WTC11 (cell line): ENCODE measurements around the gene HECW1. TPM values are rescaled to one million over a fixed set of nuclear protein-coding genes. Genes with fewer than 3 reads are reported as not detected.
"Not testable (repeated sequence)": the region's sequence is repeated elsewhere in the genome, so short reads cannot be mapped to it uniquely, and the experiment has no call there.

Source experiments
- ATAC-seq: fragments of 200-7000 bp; cut with Tn5 transposase; 2 replicates; pipeline ENCODE4 v1.10.0; 2021; ENCODE audit warnings: mild to moderate bottlenecking, moderate library complexity
- CTCF ChIA-PET: fragments of 300-600 bp; sonication (Branson Sonifier 250); formaldehyde crosslinking; loops from one replicate; lab custom pipeline; 2021; ENCODE audit warnings: antibody characterized with exemption; lab: Charles Lee
- POLR2A ChIA-PET: fragments of 350-600 bp; sonication (Branson Sonifier 250); formaldehyde crosslinking; loops from one replicate; lab custom pipeline; 2021; ENCODE audit warnings: antibody characterized with exemption; lab: Charles Lee
- DNase-seq: peaks from one replicate; pipeline ENCODE4 v3.0.0; 2021; ENCODE audit warnings: low spot score
- H3K27ac Mint-ChIP-seq: 2 replicates; pipeline ENCODE4 v1.8.0; 2021; ENCODE audit warnings: mixed read lengths
- H3K27me3 Mint-ChIP-seq: 2 replicates; pipeline ENCODE4 v1.8.0; 2021; ENCODE audit warnings: low read depth, mild to moderate bottlenecking, moderate library complexity, mixed read lengths
- H3K36me3 Mint-ChIP-seq: 2 replicates; pipeline ENCODE4 v1.8.0; 2021; ENCODE audit warnings: mixed read lengths
- H3K4me1 Mint-ChIP-seq: 2 replicates; pipeline ENCODE4 v1.8.0; 2022; ENCODE audit warnings: mixed read lengths
- H3K4me3 Mint-ChIP-seq: 2 replicates; pipeline ENCODE4 v1.8.0; 2021; ENCODE audit warnings: mild to moderate bottlenecking, moderate library complexity, mixed read lengths
- H3K9me3 Mint-ChIP-seq: 2 replicates; pipeline ENCODE4 v1.8.0; 2021; ENCODE audit warnings: mixed read lengths
- ATF3 ChIP-seq: sonication (generic); formaldehyde crosslinking; conservative IDR thresholded peaks from 2 replicates; pipeline ENCODE4 v1.8.1; 2022; ENCODE audit warnings: mild to moderate bottlenecking, missing genetic modification reagents
- CBFB ChIP-seq: sonication (generic); formaldehyde crosslinking; IDR thresholded peaks from 2 replicates; pipeline ENCODE4 v1.8.1; 2022; ENCODE audit warnings: mild to moderate bottlenecking, low read depth, missing genetic modification reagents
- CTCF ChIP-seq: fragments of 200-600 bp; IDR thresholded peaks from 2 replicates; pipeline ENCODE4 v1.8.0; 2022; ENCODE audit warnings: antibody characterized with exemption
- E2F1 ChIP-seq: sonication (generic); formaldehyde crosslinking; IDR thresholded peaks from 2 replicates; pipeline ENCODE4 v1.8.0; 2022; ENCODE audit warnings: mild to moderate bottlenecking, missing genetic modification reagents
- E2F5 ChIP-seq: sonication (generic); formaldehyde crosslinking; IDR thresholded peaks from 2 replicates; pipeline ENCODE4 v1.8.1; 2022; ENCODE audit warnings: mild to moderate bottlenecking, moderate library complexity, missing genetic modification reagents
- ESRRA ChIP-seq: sonication (generic); formaldehyde crosslinking; IDR thresholded peaks from 2 replicates; pipeline ENCODE4 v1.8.1; 2022; ENCODE audit warnings: mild to moderate bottlenecking, missing genetic modification reagents, borderline replicate concordance
- ETV6 ChIP-seq: sonication (generic); formaldehyde crosslinking; IDR thresholded peaks from 2 replicates; pipeline ENCODE4 v1.8.1; 2022; ENCODE audit warnings: mild to moderate bottlenecking, missing genetic modification reagents
- FOXJ3 ChIP-seq: sonication (generic); formaldehyde crosslinking; IDR thresholded peaks from 2 replicates; pipeline ENCODE4 v1.9.0; 2021; ENCODE audit warnings: missing genetic modification reagents, mild to moderate bottlenecking, borderline replicate concordance
- FOXP1 ChIP-seq: sonication (generic); formaldehyde crosslinking; IDR thresholded peaks from 2 replicates; pipeline ENCODE4 v1.8.0; 2022; ENCODE audit warnings: missing genetic modification reagents, mild to moderate bottlenecking, moderate library complexity, borderline replicate concordance
- GABPB1 ChIP-seq: sonication (generic); formaldehyde crosslinking; IDR thresholded peaks from 2 replicates; pipeline ENCODE4 v1.8.1; 2023; ENCODE audit warnings: mild to moderate bottlenecking, missing genetic modification reagents
- KAT7 ChIP-seq: sonication (generic); formaldehyde crosslinking; IDR thresholded peaks from 2 replicates; pipeline ENCODE4 v1.8.1; 2023; ENCODE audit warnings: missing genetic modification reagents, mild to moderate bottlenecking, borderline replicate concordance
- MYBL2 ChIP-seq: sonication (generic); formaldehyde crosslinking; IDR thresholded peaks from 2 replicates; pipeline ENCODE4 v1.8.1; 2023; ENCODE audit warnings: mild to moderate bottlenecking, moderate library complexity, missing genetic modification reagents
- NFATC4 ChIP-seq: fragments of 250-450 bp; sonication (Bioruptor Pico); IDR thresholded peaks from 2 replicates; pipeline ENCODE4 v1.9.0; 2021; ENCODE audit warnings: mild to moderate bottlenecking
- NFE2L1 ChIP-seq: sonication (generic); formaldehyde crosslinking; IDR thresholded peaks from 2 replicates; pipeline ENCODE4 v1.8.1; 2023; ENCODE audit warnings: missing genetic modification reagents
- NR3C1 ChIP-seq: sonication (generic); formaldehyde crosslinking; conservative IDR thresholded peaks from 2 replicates; pipeline ENCODE4 v1.8.1; 2023; ENCODE audit warnings: low read depth, mild to moderate bottlenecking, missing genetic modification reagents
- PREB ChIP-seq: sonication (generic); formaldehyde crosslinking; IDR thresholded peaks from 2 replicates; pipeline ENCODE4 v1.8.1; 2022; ENCODE audit warnings: mild to moderate bottlenecking, missing genetic modification reagents, moderate library complexity, borderline replicate concordance
- PRRX2 ChIP-seq: fragments of 250-450 bp; sonication (Bioruptor Pico); IDR thresholded peaks from 2 replicates; pipeline ENCODE4 v1.8.0; 2021; ENCODE audit warnings: mild to moderate bottlenecking
- TEAD4 ChIP-seq: sonication (generic); formaldehyde crosslinking; IDR thresholded peaks from 2 replicates; pipeline ENCODE4 v1.8.0; 2022; ENCODE audit warnings: mild to moderate bottlenecking, missing genetic modification reagents
- TP53 ChIP-seq: sonication (generic); formaldehyde crosslinking; IDR thresholded peaks from 2 replicates; pipeline ENCODE4 v1.8.1; 2023; ENCODE audit warnings: mild to moderate bottlenecking, missing genetic modification reagents
- total RNA-seq: library from RNA; stranded (reverse); gene quantifications from 3 replicates; pipeline ENCODE4 v1.2.3, GENCODE V29; 2021
- TF ChIP-seq, protein P1 (sequence below): fragments of 250-450 bp; sonication (Bioruptor Pico); IDR thresholded peaks from 2 replicates; pipeline ENCODE4 v1.8.0; 2021; ENCODE audit warnings: mild to moderate bottlenecking

HECW1 gene
- total RNA-seq, 1 experiment from 2014 or later = 6.1 TPM

- TF ChIP-seq MYBL2 = 0 out of 2 replicates have a peak, but pooled peaks have one; percentile 13
- peak; percentile 70; the same call in 1 of the 2 replicates for TF ChIP-seq FOXP1 (CRISPR knock-in tag)
- no peak for TF ChIP-seq E2F1
- peak; percentile 4; the same call in 1 of the 2 replicates for TF ChIP-seq E2F5 (CRISPR knock-in tag)
- TF ChIP-seq, all 79 proteins: peak for 10
Observed at GRCh38 chr7:43583424-43584194, 471.2 kb downstream of the HECW1 start (continued).

- Mint-ChIP-seq H3K27ac (no peak overlapping the region; the same call in 1 of the 2 replicates), H3K4me1 (peaks cover 36% of the 10 kb centered on the region), H3K27me3 (peaks cover 8% of the 10 kb centered on the region), H3K36me3 (peaks cover 3% of the 10 kb centered on the region; the same call in 1 of the 2 replicates), H3K9me3 (peaks cover 5% of the 10 kb centered on the region), H3K4me3 (peak overlapping the region; percentile 85)
- ATAC-seq (no peak), DNase-seq (no peak)
- CTCF ChIA-PET = interaction anchor here (0.6 to 4.2 kb wide), 5 partner anchors 76 to 254 kb away, joined by 3 to 85 read pairs (median 4); no protein-coding TSS in a partner anchor
- POLR2A ChIA-PET = no interaction called here
- TF ChIP-seq ESRRA (CRISPR knock-in tag) = no peak
- no peak for TF ChIP-seq CBFB
- TF ChIP-seq E2F1 = no peak
- no peak for TF ChIP-seq FOXJ3
- TF ChIP-seq NFATC4 = no peak
- TF ChIP-seq GABPB1 (CRISPR knock-in tag) = no peak
- no peak for TF ChIP-seq KAT7 (CRISPR knock-in tag)
- TF ChIP-seq PREB (CRISPR knock-in tag) = no peak
- no peak for TF ChIP-seq ATF3 (CRISPR knock-in tag)
- TF ChIP-seq NFE2L1 (CRISPR knock-in tag) = no peak
- TF ChIP-seq, protein P1, sequence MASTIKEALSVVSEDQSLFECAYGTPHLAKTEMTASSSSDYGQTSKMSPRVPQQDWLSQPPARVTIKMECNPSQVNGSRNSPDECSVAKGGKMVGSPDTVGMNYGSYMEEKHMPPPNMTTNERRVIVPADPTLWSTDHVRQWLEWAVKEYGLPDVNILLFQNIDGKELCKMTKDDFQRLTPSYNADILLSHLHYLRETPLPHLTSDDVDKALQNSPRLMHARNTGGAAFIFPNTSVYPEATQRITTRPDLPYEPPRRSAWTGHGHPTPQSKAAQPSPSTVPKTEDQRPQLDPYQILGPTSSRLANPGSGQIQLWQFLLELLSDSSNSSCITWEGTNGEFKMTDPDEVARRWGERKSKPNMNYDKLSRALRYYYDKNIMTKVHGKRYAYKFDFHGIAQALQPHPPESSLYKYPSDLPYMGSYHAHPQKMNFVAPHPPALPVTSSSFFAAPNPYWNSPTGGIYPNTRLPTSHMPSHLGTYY (CRISPR knock-in tag) = no peak
- TF ChIP-seq ETV6 (CRISPR knock-in tag) = no peak
- no peak for TF ChIP-seq CTCF
- no peak for TF ChIP-seq TEAD4 (CRISPR knock-in tag)
- no peak for TF ChIP-seq NR3C1 (CRISPR knock-in tag)
- no peak for TF ChIP-seq PRRX2
- TF ChIP-seq TP53 (CRISPR knock-in tag) = no peak
Observed at GRCh38 chr7:43584195-43584586, 471.7 kb downstream of the HECW1 start.

- ChIA-PET POLR2A (interaction anchor here (0.6 kb wide), 2 partner anchors 95 to 266 kb away, joined by 5 to 7 read pairs; no protein-coding TSS in a partner anchor), CTCF (interaction anchor here (0.6 to 2.1 kb wide), 4 partner anchors 75 to 136 kb away, joined by 3 to 6 read pairs (median 4); no protein-coding TSS in a partner anchor)
- H3K27ac Mint-ChIP-seq, H3K9me3 Mint-ChIP-seq, ATAC-seq, H3K27me3 Mint-ChIP-seq, H3K36me3 Mint-ChIP-seq: not testable (repeated sequence)
- H3K4me1 Mint-ChIP-seq = peaks cover 36% of the 10 kb centered on the region
- H3K4me3 Mint-ChIP-seq = peak overlapping the region; percentile 85
- peak; percentile 41 for DNase-seq
Observed at GRCh38 chr7:43584733-43585132, 472.3 kb downstream of the HECW1 start.
